Ecto neural progenitor cell (in vitro differentiated cells): ENCODE data around the gene PLAGL1.
A peak's percentile ranks its signal among the peaks of the same experiment; 100 is the strongest.

Source experiments
- DNase-seq: peaks from one replicate; pipeline ENCODE4 v3.0.0-alpha.2; 2018; ENCODE audit warnings: low spot score

The PLAGL1 gene

GRCh38 chr6:143965503-143966171, 42.4 kb downstream of the PLAGL1 start:
- DNase-seq: no peak

GRCh38 chr6:143964674-143965081, 43.4 kb downstream of the PLAGL1 start:
- DNase-seq: no peak

DNA sequence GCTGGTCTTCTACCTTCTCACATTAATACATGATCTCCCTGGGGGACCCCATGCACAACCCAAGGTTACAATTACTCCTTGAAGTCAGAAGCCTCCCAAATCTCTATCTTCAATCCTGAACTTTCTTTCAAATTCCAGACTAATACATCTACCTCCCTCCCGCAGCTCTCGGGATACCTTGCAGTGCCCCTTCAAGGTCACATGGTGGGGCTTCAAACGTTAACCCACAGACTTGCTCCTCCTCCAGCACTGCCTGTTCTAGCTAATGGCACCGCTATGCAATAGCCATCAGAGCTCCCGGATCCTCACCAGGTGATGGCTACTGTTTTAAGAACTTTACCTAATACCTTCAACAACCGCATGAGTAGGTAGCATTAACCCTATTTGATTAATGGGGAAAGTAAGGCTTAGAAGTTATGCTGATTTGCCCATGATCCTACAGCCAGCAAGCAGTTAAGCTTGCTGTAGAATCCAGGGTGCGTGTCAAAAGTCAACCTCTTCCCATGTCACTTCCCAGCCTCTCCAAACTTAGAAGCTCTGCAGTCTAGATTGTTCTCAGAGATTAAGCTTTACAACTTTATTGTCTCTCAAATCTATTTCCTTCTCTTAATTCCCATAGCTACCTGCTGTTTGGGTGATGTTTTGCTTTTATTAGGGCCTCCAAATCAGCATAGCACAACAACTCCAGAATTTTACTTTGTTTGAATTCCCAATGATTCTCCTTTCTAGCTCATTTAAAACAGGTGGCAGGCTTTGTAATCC, 44.7 kb downstream of the PLAGL1 start:
- no peak for DNase-seq

DNA sequence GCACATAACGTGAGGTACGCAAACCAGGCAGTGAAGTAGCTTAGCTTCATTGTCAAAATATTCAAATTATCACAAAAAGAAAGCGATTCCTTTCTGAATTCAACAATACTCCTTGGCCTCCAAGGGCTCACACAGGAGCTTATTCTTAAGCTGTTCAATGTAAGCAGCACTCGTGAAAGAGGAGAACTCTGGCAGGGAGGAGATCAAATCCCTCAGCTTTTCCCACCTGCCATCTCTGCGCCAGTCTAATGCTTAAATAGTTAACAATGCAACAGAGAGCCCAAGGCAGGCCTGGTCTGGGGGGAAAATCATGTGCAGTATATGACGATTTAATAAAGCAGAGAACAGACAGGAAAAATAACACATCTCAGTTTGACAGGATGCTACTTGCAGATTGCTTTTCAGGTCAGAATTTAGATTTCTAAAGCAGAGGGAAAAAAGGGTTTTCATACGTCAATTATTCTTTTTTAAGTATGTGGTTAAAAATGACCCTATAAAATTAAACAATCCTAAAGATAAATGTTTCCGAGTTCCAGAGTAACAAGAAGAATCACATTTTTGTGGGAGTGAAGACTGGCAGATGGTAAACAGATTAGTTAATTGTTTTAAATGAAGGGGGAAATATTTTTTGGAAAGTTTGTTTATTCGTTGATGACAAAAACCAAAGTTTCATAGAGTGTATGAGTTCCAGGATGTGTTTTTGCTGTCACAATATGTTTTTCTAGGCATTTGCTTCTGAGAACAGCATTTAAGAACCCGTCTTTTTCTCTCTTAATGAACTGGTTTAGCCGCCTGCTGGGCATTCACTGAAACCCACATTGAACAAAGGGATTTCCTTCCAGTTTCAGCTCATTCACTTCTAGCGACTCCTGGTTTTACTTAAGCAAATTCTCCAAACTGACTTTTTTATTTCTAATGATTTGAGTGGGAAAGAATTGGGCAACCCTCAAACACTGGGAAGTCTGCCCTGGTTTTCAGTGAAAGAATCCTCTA, 45.9 kb downstream of the PLAGL1 start:
- DNase-seq: no peak

GRCh38 chr6:143961066-143961465, 47.0 kb downstream of the PLAGL1 start:
- no peak for DNase-seq

DNA sequence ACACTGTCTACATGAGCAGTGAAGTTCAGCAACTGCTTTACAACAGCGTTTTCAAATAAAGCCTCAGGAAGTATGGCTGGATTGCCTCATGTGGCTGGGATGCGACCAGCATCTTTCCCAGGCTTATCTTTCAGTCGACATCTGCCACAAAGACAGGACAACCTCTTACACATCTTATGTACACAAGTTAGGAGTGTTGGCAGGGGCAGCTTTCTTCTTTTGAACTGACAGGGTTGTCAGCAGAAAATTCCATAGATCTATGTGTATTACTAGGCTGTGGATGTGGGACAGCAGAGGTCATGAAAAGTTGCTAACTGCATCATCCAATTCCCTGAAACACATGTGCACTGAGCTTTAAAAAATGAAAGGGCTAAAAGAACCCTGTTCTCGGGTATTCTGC, 48.1 kb downstream of the PLAGL1 start:
- no peak for DNase-seq

DNA sequence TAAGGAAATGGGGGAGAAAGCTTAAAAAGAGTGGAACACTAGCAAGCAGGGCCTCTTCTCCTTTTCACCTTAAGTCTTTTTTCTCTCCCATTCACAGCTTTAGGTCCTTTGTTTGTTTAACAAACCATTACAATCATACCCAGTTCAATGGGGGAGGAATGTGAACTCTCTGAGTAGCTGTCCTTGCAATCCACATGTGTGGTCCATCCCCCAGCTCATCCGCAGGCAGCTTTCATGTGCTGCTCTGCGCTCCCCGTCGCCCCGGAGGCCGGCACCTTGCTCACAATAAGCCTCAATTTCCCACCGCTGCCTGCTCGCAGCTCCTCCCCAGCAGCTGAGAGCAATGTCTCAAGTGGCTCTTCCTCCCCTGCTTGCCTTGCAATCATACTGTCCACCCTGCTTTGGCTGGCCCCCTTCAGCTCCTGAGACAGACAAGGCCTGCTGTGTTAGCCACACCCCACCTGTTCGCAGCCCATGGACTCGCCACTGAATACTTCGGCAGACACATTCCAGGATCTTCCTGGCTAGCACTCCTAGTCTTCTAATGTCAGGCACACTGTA, 49.1 kb downstream of the PLAGL1 start:
- peak; percentile 87 for DNase-seq

GRCh38 chr6:143957679-143958274, 50.3 kb downstream of the PLAGL1 start:
- no peak for DNase-seq

- DNase-seq: no peak
Observed at GRCh38 chr6:143955971-143956370, 52.1 kb downstream of the PLAGL1 start.

GRCh38 chr6:143953922-143954321, 54.1 kb downstream of the PLAGL1 start:
- DNase-seq: no peak

- DNase-seq: no peak
Observed at GRCh38 chr6:143952947-143953701, 54.9 kb downstream of the PLAGL1 start.

- no peak for DNase-seq
Observed at GRCh38 chr6:143952060-143952778, 55.8 kb downstream of the PLAGL1 start.

DNA sequence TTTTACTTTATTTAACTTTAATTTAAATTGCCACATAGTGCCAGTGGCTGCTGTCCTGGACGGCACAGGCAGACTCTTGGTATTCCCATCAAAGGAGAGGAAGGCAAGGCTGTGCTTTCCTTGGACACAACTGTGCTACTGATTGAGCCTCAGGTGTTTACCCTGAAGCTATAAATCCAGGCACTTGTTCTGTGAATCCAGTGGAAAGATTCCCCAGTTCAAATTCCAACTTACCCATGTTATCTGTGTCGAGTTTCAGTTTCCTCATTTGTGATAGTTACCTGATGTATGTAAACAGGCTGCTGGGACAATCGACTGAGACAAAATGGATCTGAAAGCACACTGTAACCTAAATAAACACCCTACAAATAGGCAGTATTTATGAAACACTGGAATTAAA, 57.2 kb downstream of the PLAGL1 start:
- no peak for DNase-seq

DNA sequence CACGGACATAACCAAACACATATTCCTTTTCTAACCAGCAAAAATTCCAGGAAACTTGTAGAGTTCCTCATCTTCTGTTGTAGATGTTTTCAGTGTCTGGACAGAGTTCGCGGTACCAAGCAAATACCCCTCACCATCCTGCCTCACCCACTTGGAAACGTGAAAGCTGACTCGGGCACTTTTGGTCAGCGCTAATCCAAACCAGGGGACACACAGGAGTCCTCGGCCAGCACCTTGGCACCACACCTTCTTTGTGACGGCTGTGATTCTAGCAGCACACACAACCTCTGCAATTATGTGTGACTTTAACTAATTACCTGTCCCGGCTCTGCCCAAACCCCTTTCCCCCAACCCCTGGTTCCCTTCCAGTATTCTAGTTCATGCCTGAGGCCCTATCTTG, 58.1 kb downstream of the PLAGL1 start:
- DNase-seq: no peak

- no peak for DNase-seq
Observed at GRCh38 chr6:143949535-143949934, 58.5 kb downstream of the PLAGL1 start.

DNA sequence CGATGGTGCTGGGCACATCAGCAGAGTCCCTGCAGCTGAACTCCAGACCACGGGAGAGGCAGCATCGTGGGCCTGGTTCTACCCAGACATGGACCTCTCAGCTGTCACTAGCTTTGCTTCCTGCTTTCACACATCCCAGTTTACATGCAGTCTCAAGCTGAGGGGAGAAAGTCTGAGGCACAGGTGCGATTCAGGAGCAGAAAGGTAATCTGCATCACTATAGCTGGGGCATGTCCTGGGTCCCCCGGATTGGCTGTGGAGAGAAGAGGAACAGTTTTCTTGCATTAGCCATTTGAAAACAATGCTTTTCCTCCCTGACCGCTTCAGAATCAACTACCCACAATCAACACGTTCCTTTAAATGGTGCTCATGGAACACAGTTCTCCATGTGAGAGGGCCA, 59.9 kb downstream of the PLAGL1 start:
- DNase-seq: no peak

DNA sequence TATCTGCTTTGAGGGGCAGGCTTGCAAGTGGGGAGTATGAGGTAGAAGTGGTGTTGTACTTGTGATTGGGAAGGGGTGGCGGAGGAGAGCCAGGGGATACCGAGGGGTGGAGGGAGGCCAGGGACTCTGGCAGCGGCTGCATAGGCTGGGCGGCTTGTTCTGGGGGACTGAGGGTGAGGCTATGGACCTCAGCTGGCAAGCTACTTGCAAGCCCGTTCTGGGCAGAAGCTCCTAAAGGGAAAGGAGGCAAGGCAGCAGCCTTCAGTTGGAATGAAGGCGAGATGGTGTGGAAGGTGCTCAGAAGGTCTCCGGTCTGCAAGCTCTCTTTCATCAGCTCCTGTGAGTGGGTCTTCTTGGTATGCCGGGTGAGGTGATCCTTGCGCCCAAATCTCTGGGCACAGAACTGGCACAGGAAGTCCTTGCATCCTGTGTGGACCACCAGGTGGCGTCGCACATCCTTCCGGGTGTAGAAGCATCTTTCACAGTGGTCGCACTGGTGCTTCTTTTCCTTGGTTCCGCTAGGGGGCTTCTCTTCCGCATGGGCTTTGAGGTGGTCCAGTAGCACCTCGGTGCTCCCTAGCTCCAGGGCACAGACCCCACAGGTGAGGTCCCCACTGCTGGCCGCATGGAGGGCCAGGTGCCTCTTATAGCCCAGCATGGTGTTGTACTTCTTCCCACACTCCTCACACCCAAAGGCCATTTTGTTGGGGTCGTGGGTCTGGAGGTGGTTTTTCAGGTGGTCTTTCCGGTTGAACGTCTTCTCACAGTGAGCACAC, 66.0 kb downstream of the PLAGL1 start:
- peak; percentile 81 for DNase-seq

GRCh38 chr6:143940011-143940597, 68.0 kb downstream of the PLAGL1 start:
- no peak for DNase-seq

GRCh38 chr6:143939364-143939763, 68.7 kb downstream of the PLAGL1 start:
- DNase-seq: no peak
